ENCODE data around the gene SCARB1.

The SCARB1 gene

GRCh38 chr12:124819525-124819924, 44.1 kb downstream of the SCARB1 start:
- DNase-seq (ENCODE audit: low read depth): no peak
- H3K4me3 ChIP-seq (ENCODE audit: control insufficient read depth, low read depth, low read length): no peak overlapping the region
- TF ChIP-seq, protein P1, sequence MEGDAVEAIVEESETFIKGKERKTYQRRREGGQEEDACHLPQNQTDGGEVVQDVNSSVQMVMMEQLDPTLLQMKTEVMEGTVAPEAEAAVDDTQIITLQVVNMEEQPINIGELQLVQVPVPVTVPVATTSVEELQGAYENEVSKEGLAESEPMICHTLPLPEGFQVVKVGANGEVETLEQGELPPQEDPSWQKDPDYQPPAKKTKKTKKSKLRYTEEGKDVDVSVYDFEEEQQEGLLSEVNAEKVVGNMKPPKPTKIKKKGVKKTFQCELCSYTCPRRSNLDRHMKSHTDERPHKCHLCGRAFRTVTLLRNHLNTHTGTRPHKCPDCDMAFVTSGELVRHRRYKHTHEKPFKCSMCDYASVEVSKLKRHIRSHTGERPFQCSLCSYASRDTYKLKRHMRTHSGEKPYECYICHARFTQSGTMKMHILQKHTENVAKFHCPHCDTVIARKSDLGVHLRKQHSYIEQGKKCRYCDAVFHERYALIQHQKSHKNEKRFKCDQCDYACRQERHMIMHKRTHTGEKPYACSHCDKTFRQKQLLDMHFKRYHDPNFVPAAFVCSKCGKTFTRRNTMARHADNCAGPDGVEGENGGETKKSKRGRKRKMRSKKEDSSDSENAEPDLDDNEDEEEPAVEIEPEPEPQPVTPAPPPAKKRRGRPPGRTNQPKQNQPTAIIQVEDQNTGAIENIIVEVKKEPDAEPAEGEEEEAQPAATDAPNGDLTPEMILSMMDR (conservative IDR thresholded peaks at IDR 0.05; ENCODE audit: control insufficient read depth, insufficient read depth, low read depth, low read length): no peak

DNA sequence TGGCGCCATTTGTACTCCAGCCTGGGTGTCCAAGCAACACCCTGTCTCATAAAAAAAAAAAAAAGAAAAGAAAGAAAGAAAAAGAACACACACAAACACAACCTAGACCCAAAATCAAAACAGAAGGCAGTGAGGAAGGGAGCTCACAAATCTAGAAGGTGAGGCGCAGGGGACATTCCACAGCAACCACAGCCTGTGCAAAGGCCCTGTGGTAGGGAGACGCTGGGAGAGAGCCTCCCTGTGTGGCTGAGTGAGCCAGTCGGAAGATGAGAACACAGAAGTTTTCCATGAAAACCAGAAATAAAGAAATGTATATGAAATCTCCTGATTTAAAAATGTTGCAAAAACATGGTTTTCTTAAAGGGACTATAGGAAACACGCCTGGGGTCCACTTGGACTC, 44.6 kb downstream of the SCARB1 start:
- TF ChIP-seq, protein P1 (conservative IDR thresholded peaks at IDR 0.05; ENCODE audit: control insufficient read depth, insufficient read depth, low read depth, low read length): no peak
- H3K4me3 ChIP-seq (ENCODE audit: control insufficient read depth, low read depth, low read length): no peak overlapping the region
- DNase-seq (ENCODE audit: low read depth): no peak

DNA sequence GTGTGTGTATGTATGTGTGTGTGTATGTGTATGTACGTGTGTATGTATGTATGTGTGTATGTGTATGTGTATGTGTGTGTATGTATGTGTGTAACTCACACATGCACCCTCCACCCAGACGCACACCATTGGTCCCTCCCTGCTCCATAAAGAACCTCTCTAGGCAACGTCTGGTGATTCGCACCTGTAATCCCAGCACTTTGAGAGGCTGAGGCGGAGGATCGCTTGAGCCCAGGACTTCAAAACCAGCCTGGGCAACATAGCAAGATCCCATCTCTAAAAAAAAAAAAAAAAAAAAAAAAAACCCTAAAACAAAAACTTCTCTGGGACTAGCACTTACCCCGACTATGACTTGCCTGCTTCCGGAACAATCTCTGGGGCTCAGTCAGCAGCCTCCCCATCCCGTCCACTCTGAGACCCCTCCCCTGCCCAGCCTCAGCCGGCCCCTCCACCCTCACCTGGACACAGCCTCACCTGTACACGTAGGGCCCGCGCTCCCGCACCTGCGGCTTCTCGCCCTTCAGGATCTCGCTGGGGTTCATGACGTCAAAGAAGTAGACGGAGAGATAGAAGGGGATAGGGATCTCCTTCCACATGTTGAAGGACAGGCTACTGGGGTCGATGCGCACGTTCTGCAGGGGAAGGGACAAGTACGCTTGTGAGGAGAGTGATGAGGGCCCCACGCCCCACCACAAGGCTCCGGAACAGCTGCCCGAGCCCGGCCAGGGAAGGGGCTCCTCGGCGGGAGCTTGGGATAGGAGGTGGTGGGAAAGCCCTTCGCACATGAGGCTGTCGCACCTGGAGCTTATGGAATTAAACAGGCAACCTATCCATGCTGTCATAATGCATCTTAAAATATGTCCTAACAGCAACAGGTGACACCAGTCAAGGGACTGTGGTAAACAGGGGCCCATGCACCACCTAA, 46.3 kb downstream of the SCARB1 start:
- TF ChIP-seq, protein P1 (conservative IDR thresholded peaks at IDR 0.05; ENCODE audit: control insufficient read depth, insufficient read depth, low read depth, low read length): no peak
- H3K4me3 ChIP-seq (ENCODE audit: control insufficient read depth, low read depth, low read length): no peak overlapping the region
- no peak for DNase-seq (ENCODE audit: low read depth)

DNA sequence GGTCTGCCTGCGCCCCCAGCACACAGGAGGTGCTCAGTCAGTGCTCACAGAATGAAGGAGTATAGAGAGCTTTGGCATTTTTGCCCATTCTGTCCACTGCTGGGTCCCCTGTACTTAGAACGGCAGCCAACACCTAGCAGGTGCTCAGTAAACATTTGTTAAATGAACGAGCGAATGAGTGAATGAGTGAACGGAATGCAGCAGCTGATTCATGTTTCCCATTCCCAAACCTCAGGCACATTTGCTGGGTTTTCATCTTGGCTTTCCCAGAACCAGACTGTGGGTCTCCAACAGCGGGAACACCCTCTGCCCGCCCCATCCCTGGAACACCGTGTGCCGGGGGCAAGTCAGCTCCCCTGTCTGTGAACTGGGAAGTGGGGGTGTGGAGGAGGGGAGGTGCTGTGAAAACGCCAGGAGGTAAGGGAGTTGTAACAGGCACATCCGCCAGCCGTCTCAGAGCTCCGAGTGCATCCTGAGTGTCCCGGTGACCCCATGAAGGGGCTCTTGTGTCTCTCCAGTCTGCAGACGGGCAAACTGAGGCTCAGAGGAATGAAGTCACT, 47.3 kb downstream of the SCARB1 start:
- DNase-seq (ENCODE audit: low read depth): no peak
- no peak overlapping the region for H3K4me3 ChIP-seq (ENCODE audit: control insufficient read depth, low read depth, low read length)
- TF ChIP-seq, protein P1 (conservative IDR thresholded peaks at IDR 0.05; ENCODE audit: control insufficient read depth, insufficient read depth, low read depth, low read length): no peak

DNA sequence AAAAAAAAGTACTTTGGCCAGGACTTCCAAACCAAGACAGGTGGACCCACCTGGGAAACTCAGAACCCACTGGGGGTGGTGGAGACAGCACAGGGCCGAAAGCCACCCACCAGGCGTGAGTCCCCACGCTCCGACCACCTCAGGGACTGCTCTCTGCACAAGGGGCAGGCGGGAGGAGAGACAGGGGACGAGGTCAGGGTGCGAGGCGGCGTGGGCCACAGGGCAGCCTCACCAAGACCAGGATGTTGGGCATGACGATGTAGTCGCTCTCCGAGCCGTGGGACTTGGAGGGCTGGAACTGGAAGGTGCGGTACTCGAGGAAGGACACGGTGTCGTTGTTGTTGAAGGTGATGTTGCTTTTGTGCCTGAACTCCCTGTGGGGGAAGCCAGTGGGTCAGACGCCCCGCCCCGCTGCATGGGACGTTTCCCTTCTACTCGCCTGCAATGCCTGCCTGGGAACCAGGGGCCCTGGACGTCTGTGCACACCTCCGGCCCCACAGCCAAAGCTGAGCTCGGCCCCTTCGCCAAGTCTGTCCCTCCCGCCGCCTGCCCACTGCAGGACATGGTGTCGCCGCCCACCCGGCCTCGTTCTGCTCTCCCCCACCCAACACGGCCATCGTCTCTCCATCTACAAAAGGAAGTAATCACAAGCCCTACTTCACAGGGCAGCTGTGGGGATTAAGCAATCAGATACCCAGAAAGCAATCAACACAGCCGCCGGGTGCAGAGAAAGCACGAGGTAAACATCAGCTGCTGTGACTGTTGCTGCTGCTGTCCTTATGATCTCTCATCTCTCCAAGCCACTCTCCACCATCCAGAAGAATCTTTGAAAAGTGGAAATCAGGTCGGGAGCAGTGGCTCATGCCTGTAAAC, 48.7 kb downstream of the SCARB1 start:
- H3K4me3 ChIP-seq (ENCODE audit: control insufficient read depth, low read depth, low read length): no peak overlapping the region
- DNase-seq (ENCODE audit: low read depth): no peak
- TF ChIP-seq, protein P1 (conservative IDR thresholded peaks at IDR 0.05; ENCODE audit: control insufficient read depth, insufficient read depth, low read depth, low read length): no peak

GRCh38 chr12:124813782-124814181, 49.9 kb downstream of the SCARB1 start:
- DNase-seq (ENCODE audit: low read depth): no peak
- TF ChIP-seq, protein P1 (conservative IDR thresholded peaks at IDR 0.05; ENCODE audit: control insufficient read depth, insufficient read depth, low read depth, low read length): no peak

More at GRCh38 chr12:124813782-124814181, 49.9 kb downstream of the SCARB1 start:
- no peak overlapping the region for H3K4me3 ChIP-seq (ENCODE audit: control insufficient read depth, low read depth, low read length)

Data from fibroblast of mammary gland (primary cell).